ENCODE measurements around the gene SHISA7. TPM values are rescaled to one million over a fixed set of nuclear protein-coding genes. Genes with fewer than 3 reads are reported as not detected.

Gene SHISA7
- total and polyA plus RNA-seq, 2 donors (not counting 1 experiment from before 2014, with no cell fraction given): not detected

GRCh38 chr19:55442372-55442961, 633 bp downstream of the SHISA7 start:
- Histone ChIP-seq H4K20me1 (ENCODE audit: control insufficient read depth, extremely low read depth, insufficient read depth, low read length) (no peaks in the 10 kb centered on the region), H3K4me2 (ENCODE audit: extremely low read depth, insufficient read depth, low read length) (no peak overlapping the region), H3K27ac (ENCODE audit: insufficient read depth, low read length) (no peak overlapping the region), H3K36me3 (ENCODE audit: control insufficient read depth, insufficient read depth, low read length) (no peaks in the 10 kb centered on the region), H3K27me3 (ENCODE audit: control insufficient read depth, insufficient read depth, low read length) (peaks cover 47% of the 10 kb centered on the region), H3K79me2 (ENCODE audit: control insufficient read depth, insufficient read depth, low read length) (no peaks in the 10 kb centered on the region), H2AFZ (ENCODE audit: low read length) (no peak overlapping the region), H3K4me3 (replicated peaks in 1 of 4; ENCODE audit: control extremely low read depth in 1 of 4, insufficient read depth in 1 of 4, low read depth in 3 of 4, low read length in 4 of 4) (no peak overlapping the region), H3K4me1 (ENCODE audit: control insufficient read depth, extremely low read depth, insufficient read depth, low read length) (no peaks in the 10 kb centered on the region), H3K9ac (ENCODE audit: insufficient read depth, low read length) (no peak overlapping the region), H3K9me3 (ENCODE audit: control insufficient read depth, insufficient read depth, low read depth, low read length) (no peaks in the 10 kb centered on the region)
- no peak for DNase-seq (ENCODE audit: low read depth in 2 of 2)
- TF ChIP-seq EZH2 (IDR thresholded peaks at IDR 0.05; ENCODE audit: low read length, missing control alignments) (peak; percentile 20), CTCF (conservative IDR thresholded peaks at IDR 0.05 in 1 of 2, IDR thresholded peaks at IDR 0.05 in 1 of 2; ENCODE audit: low read depth in 1 of 2, low read length in 2 of 2) (no peak)

- Histone ChIP-seq H3K9ac (ENCODE audit: insufficient read depth, low read length) (no peak overlapping the region), H3K27me3 (ENCODE audit: control insufficient read depth, insufficient read depth, low read length) (peaks cover 44% of the 10 kb centered on the region), H3K4me2 (ENCODE audit: extremely low read depth, insufficient read depth, low read length) (no peak overlapping the region), H3K36me3 (ENCODE audit: control insufficient read depth, insufficient read depth, low read length) (no peaks in the 10 kb centered on the region), H3K4me1 (ENCODE audit: control insufficient read depth, extremely low read depth, insufficient read depth, low read length) (no peaks in the 10 kb centered on the region), H4K20me1 (ENCODE audit: control insufficient read depth, extremely low read depth, insufficient read depth, low read length) (no peaks in the 10 kb centered on the region), H3K4me3 (replicated peaks in 1 of 4; ENCODE audit: control extremely low read depth in 1 of 4, insufficient read depth in 1 of 4, low read depth in 3 of 4, low read length in 4 of 4) (no peak overlapping the region), H3K9me3 (ENCODE audit: control insufficient read depth, insufficient read depth, low read depth, low read length) (no peaks in the 10 kb centered on the region), H3K27ac (ENCODE audit: insufficient read depth, low read length) (no peak overlapping the region), H2AFZ (ENCODE audit: low read length) (no peak overlapping the region), H3K79me2 (ENCODE audit: control insufficient read depth, insufficient read depth, low read length) (no peaks in the 10 kb centered on the region)
- no peak for DNase-seq (ENCODE audit: low read depth in 2 of 2)
- peak; percentile 98 for TF ChIP-seq EZH2 (IDR thresholded peaks at IDR 0.05; ENCODE audit: low read length, missing control alignments)
- no peak for TF ChIP-seq CTCF (conservative IDR thresholded peaks at IDR 0.05 in 1 of 2, IDR thresholded peaks at IDR 0.05 in 1 of 2; ENCODE audit: low read depth in 1 of 2, low read length in 2 of 2)
These were observed 1.3 kb downstream of the SHISA7 start for GRCh38 chr19:55441692-55442321.

- Histone ChIP-seq H4K20me1 (ENCODE audit: control insufficient read depth, extremely low read depth, insufficient read depth, low read length) (no peaks in the 10 kb centered on the region), H3K36me3 (ENCODE audit: control insufficient read depth, insufficient read depth, low read length) (no peaks in the 10 kb centered on the region), H3K4me1 (ENCODE audit: control insufficient read depth, extremely low read depth, insufficient read depth, low read length) (no peaks in the 10 kb centered on the region), H2AFZ (ENCODE audit: low read length) (no peak overlapping the region), H3K4me2 (ENCODE audit: extremely low read depth, insufficient read depth, low read length) (no peak overlapping the region), H3K27ac (ENCODE audit: insufficient read depth, low read length) (no peak overlapping the region), H3K79me2 (ENCODE audit: control insufficient read depth, insufficient read depth, low read length) (no peaks in the 10 kb centered on the region), H3K9ac (ENCODE audit: insufficient read depth, low read length) (no peak overlapping the region), H3K4me3 (replicated peaks in 1 of 4; ENCODE audit: control extremely low read depth in 1 of 4, insufficient read depth in 1 of 4, low read depth in 3 of 4, low read length in 4 of 4) (no peak overlapping the region), H3K9me3 (ENCODE audit: control insufficient read depth, insufficient read depth, low read depth, low read length) (no peaks in the 10 kb centered on the region), H3K27me3 (ENCODE audit: control insufficient read depth, insufficient read depth, low read length) (peaks cover 44% of the 10 kb centered on the region)
- TF ChIP-seq CTCF (conservative IDR thresholded peaks at IDR 0.05 in 1 of 2, IDR thresholded peaks at IDR 0.05 in 1 of 2; ENCODE audit: low read depth in 1 of 2, low read length in 2 of 2) (no peak), EZH2 (IDR thresholded peaks at IDR 0.05; ENCODE audit: low read length, missing control alignments) (no peak)
- no peak for DNase-seq (ENCODE audit: low read depth in 2 of 2)
These were observed 1.8 kb downstream of the SHISA7 start for GRCh38 chr19:55441319-55441691.

Data from fibroblast of lung (primary cell).